Transverse colon (tissue), 4 donors: ENCODE results near the gene MOBP. TPM values are rescaled to one million over a fixed set of nuclear protein-coding genes. Genes with fewer than 3 reads are reported as not detected.
"Not testable (repeated sequence)": the region's sequence is repeated elsewhere in the genome, so short reads cannot be mapped to it uniquely, and the experiment has no call there.

ENCODE experiments used
- DNase-seq: peaks from one replicate; pipeline ENCODE4 v3.0.0-alpha.2; 2019
- H3K27ac ChIP-seq, 4 donors: fragments of 200-600 bp; sonication (generic); 2 replicates each; pipeline ENCODE4 v1.5.1; 2016 to 2018; ENCODE audit warnings: inconsistent platforms in 4 of 4
- H3K27me3 ChIP-seq: fragments of 200-600 bp; sonication (generic); 2 replicates; pipeline ENCODE4 v1.5.1; 2017; ENCODE audit warnings: inconsistent platforms
- H3K36me3 ChIP-seq, 4 donors: fragments of 200-600 bp; sonication (generic); 2 replicates each; pipeline ENCODE4 v1.5.1; 2017 to 2019; ENCODE audit warnings: inconsistent platforms in 4 of 4
- H3K4me1 ChIP-seq, 4 donors: fragments of 200-600 bp; sonication (generic); 2 replicates each; pipeline ENCODE4 v1.5.1; 2017 to 2020; ENCODE audit warnings: inconsistent platforms in 4 of 4
- H3K4me3 ChIP-seq, 4 donors: fragments of 200-600 bp; sonication (generic); 1 replicate in 1 of 4; 2 replicates in 3 of 4; pipeline versions ENCODE4 v1.5.1 to v1.6.1; 2017 to 2019; ENCODE audit warnings: inconsistent platforms in 4 of 4
- H3K9me3 ChIP-seq, 2 donors: fragments of 200-600 bp; sonication (generic); 2 replicates each; pipeline ENCODE4 v1.5.1; 2017 to 2019; ENCODE audit warnings: inconsistent platforms in 2 of 2
- CTCF ChIP-seq, 5 experiments: fragments of 200-600 bp in 3 of 5; fragments of 450-650 bp in 2 of 5; sonication (generic) in 3 of 5; IDR thresholded peaks; 1 replicate in 2 of 5; 2 replicates in 3 of 5; pipeline ENCODE4 v1.5.1; 2016 to 2017; ENCODE audit warnings: antibody characterized with exemption in 5 of 5, inconsistent platforms in 3 of 5, mild to moderate bottlenecking in 2 of 5, moderate library complexity in 1 of 5
- EP300 ChIP-seq: sonication (generic); formaldehyde crosslinking; IDR thresholded peaks from one replicate; pipeline ENCODE4 v1.6.1; 2017; ENCODE audit warnings: antibody characterized with exemption, low read depth
- POLR2A ChIP-seq: fragments of 450-650 bp; IDR thresholded peaks from one replicate; pipeline ENCODE4 v1.6.1; 2016; ENCODE audit warnings: antibody characterized with exemption, mild to moderate bottlenecking, moderate library complexity
- POLR2AphosphoS5 ChIP-seq, 3 donors: sonication (generic); formaldehyde crosslinking; IDR thresholded peaks; one replicate each; pipeline ENCODE4 v1.6.1; 2016; ENCODE audit warnings: antibody characterized with exemption in 3 of 3
- WGBS, 2 donors: methylation state at CpG; one replicate each; pipeline ENCODE4 v1.1.5; 2018; ENCODE audit warnings: low coverage in 1 of 2; 5-methylcytosine and 5-hydroxymethylcytosine counted together
- in situ Hi-C, 4 donors: fragments of 200-750 bp; cut with MboI; loops; one replicate each; pipeline versions ENCODE4 v1.15.0 to v1.15.1; 2017; ENCODE audit warnings: low sequenced_read_pairs in 3 of 4, low pct_ligation_motif_present in 1 of 4, low pct_unique_long_range_greater_than_20kb in 1 of 4
- intact Hi-C: fragments of 100-400 bp; cut with DNase I; formaldehyde crosslinking; loops from one replicate; pipeline ENCODE4 v1.15.1; 2023; ENCODE audit warnings: low total_unique reads
- total RNA-seq, 4 donors: library from RNA; depleted of rRNA; stranded (reverse); fragments of >200 nt; gene quantifications; one replicate each; pipeline ENCODE4 v1.1.0, GENCODE V29; 2016

MOBP gene, protein sequence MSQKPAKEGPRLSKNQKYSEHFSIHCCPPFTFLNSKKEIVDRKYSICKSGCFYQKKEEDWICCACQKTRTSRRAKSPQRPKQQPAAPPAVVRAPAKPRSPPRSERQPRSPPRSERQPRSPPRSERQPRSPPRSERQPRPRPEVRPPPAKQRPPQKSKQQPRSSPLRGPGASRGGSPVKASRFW
- 1 to 10 TPM in 2 of 4 donors, under 1 TPM in 1, not detected in 1; 0.27 to 5.2 (median 1.3) TPM for total RNA-seq

DNA sequence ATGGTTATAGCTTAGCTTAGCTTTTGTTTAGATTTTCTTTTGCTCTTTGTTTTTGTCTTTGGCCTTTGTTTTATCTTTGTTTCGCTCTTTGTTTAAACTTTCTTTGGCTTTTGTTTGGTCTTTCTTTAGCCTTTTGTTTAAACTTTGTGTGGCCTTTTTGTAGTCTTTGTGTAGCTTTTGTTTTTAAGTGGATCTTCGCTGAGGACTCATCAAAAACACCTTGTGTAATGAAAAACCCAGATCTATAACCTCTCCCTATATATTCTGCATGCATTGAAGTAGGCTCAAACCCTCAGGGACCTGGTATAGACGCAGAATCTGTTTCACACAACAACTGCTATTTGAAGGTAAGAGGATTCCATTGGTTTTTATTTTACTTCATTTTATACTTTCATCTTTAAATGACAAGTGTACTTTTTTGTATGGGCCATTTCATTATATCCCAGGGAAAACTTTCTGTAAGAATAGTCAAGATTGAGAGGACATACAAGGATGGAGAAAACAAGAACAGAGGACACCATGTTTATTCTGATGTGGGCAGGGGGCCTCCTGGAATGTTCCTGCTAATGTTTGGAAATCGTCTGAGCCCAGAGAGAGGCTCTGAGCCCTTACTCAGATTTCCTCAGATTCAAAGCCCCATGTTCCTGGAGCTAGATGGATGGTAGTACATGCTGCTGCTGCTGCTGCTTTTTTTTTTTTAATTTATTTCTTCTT lies at the start of gene MOBP:
MOBP (plus strand) TSS at position 287 of the 714 bp plus-strand sequence. CDS start 34,390 bp downstream, outside the sequence.
- Histone ChIP-seq H3K27me3 (no peaks in the 10 kb centered on the region), H3K9me3 (no peaks in the 10 kb centered on the region), H3K36me3 (no peaks in the 10 kb centered on the region), H3K4me1 (no peaks in the 10 kb centered on the region), H3K27ac (no peak within 1 kb of the TSS), H3K4me3 (no peak within 1 kb of the TSS)
- no peak for TF ChIP-seq CTCF (IDR thresholded peaks at IDR 0.05)
- no peak for TF ChIP-seq POLR2AphosphoS5 (IDR thresholded peaks at IDR 0.05)
- TF ChIP-seq EP300: no peak
- no peak for TF ChIP-seq POLR2A
- WGBS, 2 donors: 51 to 55% methylated on average over 4 of the region's 4 CpGs
- in situ Hi-C loops: no loop called here
- intact Hi-C loops: no loop called here
- DNase-seq: no peak

- H3K9me3 ChIP-seq, H3K27me3 ChIP-seq, H3K36me3 ChIP-seq, intact Hi-C loops, H3K27ac ChIP-seq, H3K4me3 ChIP-seq, DNase-seq, H3K4me1 ChIP-seq: not testable (repeated sequence)
- WGBS, 2 donors: 61 to 63% methylated on average over 7 to 14 of the region's 14 CpGs
- in situ Hi-C loops: loop anchor here in 1 of 4 donors (25.0 kb wide), 1 partner anchor 894 kb away; the partner anchor contains the start of gene EIF1B
Measured at GRCh38 chr3:39418556-39419225, 48.8 kb upstream of the MOBP start.

GRCh38 chr3:39419742-39420315 lies 47.7 kb upstream of the MOBP start:
- TF ChIP-seq EP300 (no peak), POLR2AphosphoS5 (IDR thresholded peaks at IDR 0.05) (no peak), CTCF (IDR thresholded peaks at IDR 0.05) (no peak), POLR2A (no peak)
- no peak for DNase-seq
- H3K27ac ChIP-seq: no peak overlapping the region

DNA sequence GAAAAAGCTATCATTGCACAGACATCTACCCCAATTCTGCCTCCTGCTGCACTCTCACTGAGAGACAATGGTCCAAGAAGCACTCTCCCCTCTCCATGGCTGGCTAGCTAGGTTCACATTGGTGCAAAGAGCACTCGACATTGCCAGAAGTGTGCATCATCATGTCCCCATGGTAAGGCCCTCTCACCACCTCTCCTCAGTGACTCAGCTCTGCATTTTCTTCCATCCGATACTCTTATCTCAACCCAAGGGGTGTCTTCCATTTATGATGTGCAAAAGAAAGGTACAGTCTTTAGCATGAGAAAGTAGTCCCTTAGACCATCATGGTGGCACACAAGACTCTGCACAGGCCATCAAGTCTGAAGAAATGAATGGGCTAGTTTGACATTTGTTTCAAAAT lies 46.9 kb upstream of the MOBP start:
- peaks cover 0 to 9% (median 0%) of the 10 kb centered on the region in 4 donors for H3K4me1 ChIP-seq
- 91 to 100% methylated on average over 1 to 2 of the region's 2 CpGs for WGBS, 2 donors
- no peaks in the 10 kb centered on the region for H3K27me3 ChIP-seq
- no peak overlapping the region for H3K27ac ChIP-seq
- H3K4me3 ChIP-seq: no peak overlapping the region
- intact Hi-C loops (no loop called here), in situ Hi-C loops (loop anchor here in 1 of 4 donors (25.0 kb wide), 1 partner anchor 892 kb away; the partner anchor contains the start of gene EIF1B)
- H3K9me3 ChIP-seq: no peaks in the 10 kb centered on the region
- DNase-seq: no peak
- no peaks in the 10 kb centered on the region for H3K36me3 ChIP-seq
- TF ChIP-seq POLR2A: no peak
- no peak for TF ChIP-seq EP300
- TF ChIP-seq CTCF (IDR thresholded peaks at IDR 0.05): no peak
- no peak for TF ChIP-seq POLR2AphosphoS5 (IDR thresholded peaks at IDR 0.05)

More at GRCh38 chr3:39419742-39420315, 47.7 kb upstream of the MOBP start:
- H3K9me3 ChIP-seq: no peaks in the 10 kb centered on the region
- no peaks in the 10 kb centered on the region for H3K27me3 ChIP-seq
- WGBS, 2 donors: 68 to 78% methylated on average over 2 of the region's 2 CpGs
- intact Hi-C loops (no loop called here), in situ Hi-C loops (loop anchor here in 1 of 4 donors (25.0 kb wide), 1 partner anchor 892 kb away; the partner anchor contains the start of gene EIF1B)
- no peaks in the 10 kb centered on the region for H3K36me3 ChIP-seq
- H3K4me3 ChIP-seq: no peak overlapping the region
- peaks cover 0 to 9% (median 0%) of the 10 kb centered on the region in 4 donors for H3K4me1 ChIP-seq
